HUES64 (cell line): ENCODE measurements around the gene SLC35E3.

Source experiments
- H3K27ac ChIP-seq: 2 replicates; pipeline ENCODE4 v1.7.0; 2013; ENCODE audit warnings: low read depth, low read length, inconsistent platforms
- H3K27me3 ChIP-seq: 2 replicates; pipeline ENCODE4 v1.6.1; 2013; ENCODE audit warnings: mild to moderate bottlenecking, low read length; ENCODE audit not compliant: insufficient read depth
- H3K36me3 ChIP-seq: 2 replicates; pipeline ENCODE4 v1.6.1; 2013; ENCODE audit warnings: mild to moderate bottlenecking, low read length; ENCODE audit not compliant: insufficient read depth
- H3K4me1 ChIP-seq: 2 replicates; pipeline ENCODE4 v1.6.1; 2013; ENCODE audit warnings: mild to moderate bottlenecking, low read length, moderate library complexity; ENCODE audit not compliant: insufficient read depth
- H3K4me3 ChIP-seq: 2 replicates; pipeline ENCODE4 v1.5.1; 2013; ENCODE audit warnings: mild to moderate bottlenecking, low read length, moderate library complexity
- H3K9ac ChIP-seq: 2 replicates; pipeline ENCODE4 v1.6.1; 2013; ENCODE audit warnings: mild to moderate bottlenecking, low read depth, low read length
- H3K9me3 ChIP-seq: 2 replicates; pipeline ENCODE4 v1.6.1; 2013; ENCODE audit warnings: low read depth, low read length; ENCODE audit not compliant: insufficient read depth
- WGBS: fragments of 150-250, 120-280 bp; methylation state at CpG from one replicate; pipeline ENCODE4 v1.1.7; 2013; ENCODE audit warnings: missing lambda C conversion rate; 5-methylcytosine and 5-hydroxymethylcytosine counted together

Gene SLC35E3

DNA sequence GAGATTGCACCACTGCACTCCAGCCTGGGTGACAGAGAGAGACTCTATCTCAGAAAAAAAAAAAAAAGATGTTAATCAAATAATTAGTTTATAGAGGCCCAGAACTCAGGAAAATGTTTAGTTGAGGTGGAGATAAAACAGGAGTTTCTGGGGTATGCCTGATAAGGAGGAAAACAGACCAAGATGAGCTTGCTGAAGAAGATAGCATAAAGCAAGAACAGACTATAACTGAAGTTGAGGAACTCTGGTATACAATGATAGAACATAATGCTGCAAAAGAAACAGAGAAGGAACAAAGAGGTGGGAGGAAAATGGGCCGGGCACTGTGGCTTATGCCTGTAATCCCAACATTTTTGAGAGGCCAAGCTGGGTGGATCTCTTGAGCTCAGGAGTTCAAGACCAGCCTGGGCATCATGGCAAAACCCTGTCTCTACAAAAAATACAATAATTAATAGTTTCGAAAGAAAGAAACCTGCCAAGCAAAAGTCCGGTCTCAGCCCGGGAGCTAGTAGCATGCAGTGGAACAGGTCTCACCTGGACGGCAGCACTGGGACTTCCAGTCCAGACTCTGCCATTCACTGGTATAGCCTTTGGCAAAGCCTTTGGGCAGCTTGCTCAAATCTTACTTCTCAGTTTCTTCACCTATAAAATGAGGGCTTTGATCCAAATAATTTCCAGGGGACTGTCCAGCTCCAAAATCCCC is 25.4 kb downstream of the SLC35E3 start:
- WGBS, result 95% methylated on average over 5 of the region's 5 CpGs
- Histone ChIP-seq H3K4me1 (no peaks in the 10 kb centered on the region), H3K4me3 (no peak overlapping the region), H3K9me3 (no peaks in the 10 kb centered on the region), H3K27me3 (no peaks in the 10 kb centered on the region), H3K9ac (no peak overlapping the region), H3K36me3 (peaks cover 13% of the 10 kb centered on the region), H3K27ac (no peak overlapping the region)

DNA sequence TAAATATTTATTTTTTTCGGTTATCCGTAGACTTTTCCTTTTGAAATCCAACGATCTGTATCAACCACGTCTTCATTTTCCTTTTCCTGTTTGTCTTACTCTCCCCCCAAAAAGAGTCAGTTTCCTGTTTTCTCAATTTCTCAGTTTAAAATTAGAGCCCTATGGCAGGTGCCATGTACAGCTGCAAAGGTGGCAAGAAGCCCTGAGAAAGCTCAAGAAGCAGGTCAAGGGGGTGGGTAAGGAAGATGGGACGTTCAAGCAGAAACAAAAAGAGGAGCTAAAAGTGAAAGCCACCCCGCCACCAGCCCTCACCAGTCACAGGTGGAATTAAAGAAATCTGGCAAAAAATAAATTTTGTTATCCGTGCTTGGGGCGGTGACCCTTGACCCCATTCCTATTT is 26.7 kb downstream of the SLC35E3 start:
- Histone ChIP-seq H3K4me1 (no peaks in the 10 kb centered on the region), H3K27me3 (no peaks in the 10 kb centered on the region), H3K9me3 (no peaks in the 10 kb centered on the region), H3K36me3 (0 out of 2 replicates have a peak, but pooled peaks cover 3% of the 10 kb centered on the region), H3K9ac (no peak overlapping the region), H3K27ac (no peak overlapping the region), H3K4me3 (no peak overlapping the region)
- 94% methylated on average over 8 of the region's 8 CpGs for WGBS

DNA sequence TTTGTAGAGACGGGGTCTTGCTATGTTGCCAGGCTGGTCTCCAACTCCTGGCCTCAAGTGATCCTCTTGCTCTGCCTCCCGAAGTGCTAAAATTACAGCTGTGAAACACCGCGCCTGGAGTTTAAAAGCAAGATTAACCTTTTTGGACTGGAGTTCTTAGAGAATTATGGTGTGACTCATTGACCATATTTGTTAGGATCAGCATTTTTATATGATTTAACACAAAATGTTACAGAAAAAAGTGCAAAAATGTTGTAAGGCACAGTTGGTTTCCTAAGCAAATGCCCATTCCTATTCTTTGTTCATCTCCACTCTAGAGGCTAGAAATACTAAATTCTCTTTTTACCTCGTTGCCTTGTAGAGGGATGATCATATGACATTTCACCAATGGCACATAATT is 27.6 kb downstream of the SLC35E3 start:
- over 99% methylated on average over 5 of the region's 5 CpGs for WGBS
- Histone ChIP-seq H3K27ac (no peak overlapping the region), H3K4me1 (no peaks in the 10 kb centered on the region), H3K36me3 (0 out of 2 replicates have a peak, but pooled peaks cover under 1% of the 10 kb centered on the region), H3K9me3 (no peaks in the 10 kb centered on the region), H3K27me3 (no peaks in the 10 kb centered on the region), H3K4me3 (no peak overlapping the region), H3K9ac (no peak overlapping the region)

DNA sequence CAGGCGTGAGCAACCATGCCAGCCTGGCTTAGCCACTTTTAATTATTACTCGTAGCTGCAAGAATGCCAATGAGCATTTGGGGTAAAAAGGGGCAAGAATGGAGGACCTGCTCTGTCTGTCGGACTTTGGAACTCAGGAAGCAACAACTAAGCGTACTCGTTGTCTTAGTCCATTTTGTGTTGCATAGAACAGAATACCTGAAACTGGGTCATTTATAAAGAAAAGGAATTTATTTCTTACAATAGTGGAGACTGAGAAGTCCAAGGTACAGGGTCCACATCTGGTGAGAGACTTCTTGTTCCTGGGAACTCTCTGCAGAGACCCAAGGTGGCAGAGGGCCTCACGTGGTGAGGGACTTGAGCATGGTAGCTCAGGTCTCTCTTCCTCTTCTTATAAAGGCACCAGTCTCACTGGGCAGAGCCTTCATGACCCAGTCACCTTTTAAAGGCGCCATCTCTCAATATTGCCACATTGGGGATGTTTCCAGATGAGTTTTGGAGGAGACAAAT is 29.2 kb downstream of the SLC35E3 start:
- no peak overlapping the region for H3K4me3 ChIP-seq
- WGBS, result 95% methylated on average over 6 of the region's 7 CpGs
- no peak overlapping the region for H3K27ac ChIP-seq
- H3K9ac ChIP-seq, result no peak overlapping the region
- H3K9me3 ChIP-seq, result no peaks in the 10 kb centered on the region
- H3K4me1 ChIP-seq, result no peaks in the 10 kb centered on the region
- H3K27me3 ChIP-seq, result no peaks in the 10 kb centered on the region
- no peaks in the 10 kb centered on the region for H3K36me3 ChIP-seq

GRCh38 chr12:68776976-68777610 is 31.1 kb downstream of the SLC35E3 start:
- H3K36me3 ChIP-seq, result no peaks in the 10 kb centered on the region
- H3K9me3 ChIP-seq, result no peaks in the 10 kb centered on the region
- H3K4me3 ChIP-seq, result no peak overlapping the region
- no peak overlapping the region for H3K27ac ChIP-seq
- no peak overlapping the region for H3K9ac ChIP-seq
- H3K4me1 ChIP-seq, result no peaks in the 10 kb centered on the region
- no peaks in the 10 kb centered on the region for H3K27me3 ChIP-seq
- 90% methylated on average over 5 of the region's 5 CpGs for WGBS

DNA sequence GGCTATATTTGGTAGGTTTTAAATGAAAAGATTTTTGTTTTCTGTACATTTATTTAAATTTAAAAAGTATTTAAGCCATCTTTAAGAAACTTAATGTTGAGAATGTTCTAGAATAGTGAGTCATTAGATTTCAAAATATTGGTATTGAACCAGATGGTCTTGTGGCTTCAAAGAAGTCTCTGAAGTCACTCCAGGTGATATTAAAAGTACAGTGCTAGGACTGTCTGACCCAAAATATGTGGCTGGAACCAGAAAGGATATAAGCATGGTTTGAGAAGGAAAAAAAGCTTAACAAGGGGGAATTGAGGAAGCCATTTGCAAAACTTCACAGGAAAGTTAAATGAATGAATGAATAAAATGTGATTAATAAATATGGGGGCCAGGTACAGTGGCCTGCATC is 33.3 kb downstream of the SLC35E3 start:
- H3K27ac ChIP-seq, result no peak overlapping the region
- H3K36me3 ChIP-seq, result no peaks in the 10 kb centered on the region
- no peaks in the 10 kb centered on the region for H3K4me1 ChIP-seq
- H3K9ac ChIP-seq, result no peak overlapping the region
- no peaks in the 10 kb centered on the region for H3K27me3 ChIP-seq
- H3K4me3 ChIP-seq, result no peak overlapping the region
- no peaks in the 10 kb centered on the region for H3K9me3 ChIP-seq

DNA sequence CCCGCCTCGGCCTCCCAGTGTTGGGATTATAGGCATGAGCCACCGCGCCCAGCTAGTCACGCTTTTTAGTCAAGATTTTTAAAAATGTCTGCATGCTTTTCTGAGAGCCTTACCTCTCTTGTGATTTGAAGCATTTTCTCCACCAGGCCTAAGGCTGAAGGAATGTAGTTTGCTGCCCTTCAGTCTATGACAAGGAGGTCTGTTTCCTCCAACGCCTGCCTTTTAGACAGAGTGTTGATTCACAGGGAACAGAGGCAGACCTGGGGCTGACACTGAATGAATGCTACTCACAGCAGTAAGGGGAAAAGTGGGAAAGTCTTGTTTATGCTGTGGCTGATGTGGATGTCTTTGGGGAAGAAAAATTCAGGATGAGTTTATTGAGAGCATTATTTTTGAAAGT is 34.8 kb downstream of the SLC35E3 start:
- no peak overlapping the region for H3K4me3 ChIP-seq
- no peaks in the 10 kb centered on the region for H3K4me1 ChIP-seq
- H3K9ac ChIP-seq, result no peak overlapping the region
- H3K36me3 ChIP-seq, result no peaks in the 10 kb centered on the region
- H3K27me3 ChIP-seq, result no peaks in the 10 kb centered on the region
- H3K27ac ChIP-seq, result no peak overlapping the region
- no peaks in the 10 kb centered on the region for H3K9me3 ChIP-seq
- WGBS, result 90% methylated on average over 6 of the region's 6 CpGs

- no peak overlapping the region for H3K4me3 ChIP-seq
- WGBS, result 90% methylated on average over 6 of the region's 6 CpGs
- no peaks in the 10 kb centered on the region for H3K9me3 ChIP-seq
- no peaks in the 10 kb centered on the region for H3K27me3 ChIP-seq
- H3K9ac ChIP-seq, result no peak overlapping the region
- no peaks in the 10 kb centered on the region for H3K4me1 ChIP-seq
- H3K36me3 ChIP-seq, result no peaks in the 10 kb centered on the region
- H3K27ac ChIP-seq, result no peak overlapping the region
These were observed 35.8 kb downstream of the SLC35E3 start for GRCh38 chr12:68781728-68782127.

GRCh38 chr12:68784015-68784414 is 38.0 kb downstream of the SLC35E3 start:
- H3K4me3 ChIP-seq, result no peak overlapping the region
- no peak overlapping the region for H3K27ac ChIP-seq
- H3K9me3 ChIP-seq, result no peaks in the 10 kb centered on the region
- H3K36me3 ChIP-seq, result no peaks in the 10 kb centered on the region
- H3K9ac ChIP-seq, result no peak overlapping the region
- peaks cover 6% of the 10 kb centered on the region for H3K4me1 ChIP-seq
- WGBS, result 86% methylated on average over 8 of the region's 8 CpGs
- no peaks in the 10 kb centered on the region for H3K27me3 ChIP-seq

DNA sequence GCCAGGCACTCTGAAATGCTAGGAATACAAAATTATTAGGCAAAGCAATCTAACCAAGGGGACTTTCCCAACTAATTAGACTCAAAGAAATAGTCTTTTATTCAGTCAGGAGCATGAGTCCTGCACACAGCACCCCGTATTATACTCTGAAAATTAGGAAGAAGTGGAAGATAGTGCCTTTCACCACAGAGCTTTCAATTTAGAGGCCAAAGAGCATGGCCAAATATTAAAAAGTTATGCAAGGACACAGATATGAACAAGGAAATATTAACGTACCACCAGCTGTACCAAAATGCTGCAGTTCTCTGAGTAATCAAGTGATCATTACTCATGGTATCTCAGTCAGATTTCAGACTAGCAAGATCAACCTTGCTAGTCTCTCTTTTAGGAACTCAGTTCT is 39.4 kb downstream of the SLC35E3 start:
- Histone ChIP-seq H3K4me3 (no peak overlapping the region), H3K9ac (no peak overlapping the region), H3K36me3 (no peaks in the 10 kb centered on the region), H3K27me3 (no peaks in the 10 kb centered on the region), H3K27ac (no peak overlapping the region), H3K9me3 (no peaks in the 10 kb centered on the region), H3K4me1 (peaks cover 6% of the 10 kb centered on the region)
- 94% methylated on average over 2 of the region's 2 CpGs for WGBS

DNA sequence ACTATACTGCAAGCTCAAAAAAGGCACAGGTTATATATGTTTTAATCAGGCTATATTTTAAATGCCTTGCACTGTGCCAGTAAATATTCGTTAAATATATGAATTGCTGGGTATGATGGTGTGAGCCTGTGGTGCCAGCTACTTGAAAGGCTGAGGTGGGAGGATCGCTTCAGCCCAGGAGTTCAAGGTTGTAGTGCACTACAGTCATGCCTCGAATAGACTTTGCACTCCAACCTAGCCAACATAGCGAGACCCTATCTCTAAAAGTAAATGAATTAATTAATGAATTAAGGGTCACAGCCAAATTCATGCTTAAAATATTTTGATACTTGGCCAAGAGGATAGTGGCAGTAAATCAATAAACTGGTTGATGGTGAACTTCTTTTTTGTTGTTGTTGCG is 39.8 kb downstream of the SLC35E3 start:
- 97% methylated on average over 3 of the region's 5 CpGs for WGBS
- H3K4me1 ChIP-seq, result peaks cover 6% of the 10 kb centered on the region
- H3K27ac ChIP-seq, result no peak overlapping the region
- H3K4me3 ChIP-seq, result no peak overlapping the region
- H3K36me3 ChIP-seq, result no peaks in the 10 kb centered on the region
- H3K9ac ChIP-seq, result no peak overlapping the region
- H3K27me3 ChIP-seq, result no peaks in the 10 kb centered on the region
- no peaks in the 10 kb centered on the region for H3K9me3 ChIP-seq
